GM19328 (cell line): ENCODE measurements around the gene EPHB2.

Experiments
- ATAC-seq: cut with Tn5 transposase; IDR thresholded peaks from one replicate; pipeline ENCODE4 v1.9.1; 2021; ENCODE audit warnings: mild to moderate bottlenecking, moderate library complexity; ENCODE audit not compliant: unreplicated experiment

Gene EPHB2

GRCh38 chr1:22749919-22750684, 39.5 kb downstream of the EPHB2 start:
- no peak for ATAC-seq

- ATAC-seq, result no peak
Observed at GRCh38 chr1:22750685-22751051, 40.0 kb downstream of the EPHB2 start.

- no peak for ATAC-seq
Observed at GRCh38 chr1:22751124-22751531, 40.5 kb downstream of the EPHB2 start.

GRCh38 chr1:22752339-22752738, 41.7 kb downstream of the EPHB2 start:
- no peak for ATAC-seq

GRCh38 chr1:22753481-22753971, 42.9 kb downstream of the EPHB2 start:
- ATAC-seq, result no peak

- ATAC-seq, result no peak
Observed at GRCh38 chr1:22754106-22754768, 43.6 kb downstream of the EPHB2 start.

GRCh38 chr1:22754824-22755223, 44.2 kb downstream of the EPHB2 start:
- ATAC-seq, result no peak

- ATAC-seq, result no peak
Observed at GRCh38 chr1:22755641-22756040, 45.0 kb downstream of the EPHB2 start.

- no peak for ATAC-seq
Observed at GRCh38 chr1:22756125-22756735, 45.6 kb downstream of the EPHB2 start.

GRCh38 chr1:22760455-22760854, 49.8 kb downstream of the EPHB2 start:
- ATAC-seq, result no peak

- no peak for ATAC-seq
Observed at GRCh38 chr1:22761101-22761500, 50.5 kb downstream of the EPHB2 start.

- no peak for ATAC-seq
Observed at GRCh38 chr1:22761821-22762220, 51.2 kb downstream of the EPHB2 start.

GRCh38 chr1:22763487-22764200, 53.0 kb downstream of the EPHB2 start:
- ATAC-seq, result no peak

- no peak for ATAC-seq
Observed at GRCh38 chr1:22767852-22768251, 57.2 kb downstream of the EPHB2 start.

- no peak for ATAC-seq
Observed at GRCh38 chr1:22769932-22770331, 59.3 kb downstream of the EPHB2 start.

- ATAC-seq, result no peak
Observed at GRCh38 chr1:22772014-22772413, 61.4 kb downstream of the EPHB2 start.

- ATAC-seq, result no peak
Observed at GRCh38 chr1:22773981-22774832, 63.6 kb downstream of the EPHB2 start.

- no peak for ATAC-seq
Observed at GRCh38 chr1:22774833-22775182, 64.2 kb downstream of the EPHB2 start.

- no peak for ATAC-seq
Observed at GRCh38 chr1:22775478-22775877, 64.8 kb downstream of the EPHB2 start.

- ATAC-seq, result no peak
Observed at GRCh38 chr1:22776035-22776613, 65.5 kb downstream of the EPHB2 start.
